Activated naive CD4-positive, alpha-beta T cell treated with anti-CD3 and anti-CD28 coated beads, Interleukin-2, amount 50 U/mL, for 16 hours (primary cell): ENCODE measurements around the gene CREM.
"Not testable (repeated sequence)": the region's sequence is repeated elsewhere in the genome, so short reads cannot be mapped to it uniquely, and the experiment has no call there.

Experiments used
- DNase-seq: peaks from one replicate; pipeline ENCODE4 v3.0.0-alpha.2; 2020

The CREM gene

DNA sequence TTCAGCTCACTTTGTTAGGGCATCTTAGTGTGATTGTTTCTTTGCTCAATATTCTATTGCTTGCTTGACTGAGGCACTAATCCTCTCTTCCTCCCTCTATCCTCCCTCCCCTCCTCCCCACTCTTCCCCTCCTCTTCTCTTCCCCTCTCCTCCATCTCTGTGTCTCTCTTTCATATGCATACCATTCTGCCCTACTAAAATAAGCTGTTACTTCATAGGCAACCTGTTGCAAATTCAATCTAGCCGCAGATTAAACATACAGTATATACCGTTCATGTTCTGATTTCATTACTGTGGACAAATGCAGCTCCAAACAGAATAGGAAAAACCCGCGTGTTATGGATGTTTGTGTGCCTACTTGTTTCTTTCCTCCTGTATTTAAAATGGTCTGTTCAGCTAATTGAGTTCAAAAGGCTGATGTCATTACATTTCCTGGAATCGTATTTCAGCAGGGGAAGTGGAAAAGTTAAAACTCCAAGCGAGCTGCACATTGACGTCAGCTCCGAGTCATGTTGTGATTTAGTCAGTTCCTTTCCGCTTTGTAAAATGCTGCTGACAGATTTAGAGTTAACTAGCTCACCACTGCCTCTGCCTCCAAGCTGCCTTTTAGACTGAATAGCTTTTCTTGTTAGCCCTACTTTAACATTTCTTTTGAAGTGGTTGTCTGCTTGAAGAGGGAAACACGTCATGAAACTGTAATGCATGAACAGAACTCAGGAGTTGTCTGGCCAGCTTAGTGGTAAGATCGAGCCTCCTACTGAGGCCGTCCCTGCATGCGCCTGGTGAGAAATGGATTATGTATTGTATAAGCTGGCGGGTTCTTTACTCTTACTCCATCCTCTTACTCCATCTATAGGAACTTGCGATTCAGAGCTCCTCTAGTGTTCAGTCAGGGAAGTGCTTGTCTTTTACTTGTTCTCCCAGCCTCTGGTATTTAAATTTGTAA is 69.0 kb downstream of the CREM start:
- DNase-seq, result peak; percentile 67

DNA sequence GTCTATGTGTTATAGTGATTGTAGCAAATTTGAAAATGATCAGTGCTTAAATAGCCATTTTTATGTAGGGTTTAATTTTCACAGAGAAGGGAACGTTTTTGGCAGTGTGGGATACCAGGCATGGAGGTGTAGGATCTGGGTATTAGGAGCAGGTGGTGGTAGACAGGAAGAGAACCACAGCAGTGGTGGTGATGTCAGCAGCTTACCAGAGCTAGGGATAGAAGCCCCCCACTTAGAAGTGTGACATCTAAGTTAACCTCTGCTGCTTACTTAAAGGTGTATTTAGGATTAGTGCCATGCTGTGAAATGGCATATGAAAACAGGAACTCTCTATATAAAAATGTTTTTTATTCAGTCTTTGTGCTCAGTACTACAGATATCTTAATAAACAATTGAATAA is 73.8 kb downstream of the CREM start:
- DNase-seq, result no peak

DNA sequence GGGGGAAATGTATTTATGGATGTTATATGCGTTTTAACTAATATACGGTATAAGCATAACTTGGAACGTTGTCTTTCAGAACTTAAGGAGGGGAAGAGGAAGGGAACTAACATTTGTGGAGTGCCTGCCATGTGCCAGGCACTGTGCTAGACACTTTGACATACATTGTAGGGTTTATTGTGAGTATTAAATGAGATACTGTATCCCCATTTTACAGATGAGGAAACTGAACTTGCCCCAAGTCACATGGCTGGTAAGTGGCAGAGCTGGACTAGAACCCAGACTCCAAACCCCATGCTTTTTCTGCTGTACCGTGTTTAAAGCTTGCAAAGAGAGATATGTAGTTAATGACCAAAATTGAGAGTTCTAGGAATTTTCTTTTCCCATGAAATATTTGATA is 74.6 kb downstream of the CREM start:
- DNase-seq, result no peak

DNA sequence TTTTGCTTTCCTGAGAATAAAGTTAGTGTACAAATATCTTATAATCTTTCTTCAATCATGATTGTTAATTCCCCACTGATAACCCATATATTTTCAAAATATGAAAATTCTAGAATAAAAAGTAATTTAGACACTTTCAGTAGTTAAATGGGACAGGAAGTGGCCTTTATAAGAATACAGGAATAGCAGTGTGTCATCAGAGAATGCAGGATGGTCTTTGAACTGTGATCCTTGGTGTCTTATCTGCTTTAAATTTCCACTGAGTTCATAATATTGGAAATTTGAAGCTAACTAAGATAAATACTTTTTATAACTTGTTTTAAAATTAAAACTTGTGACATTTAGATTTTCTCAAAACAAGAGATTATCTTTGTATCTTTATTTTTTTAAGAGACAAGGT is 75.4 kb downstream of the CREM start:
- no peak for DNase-seq

DNA sequence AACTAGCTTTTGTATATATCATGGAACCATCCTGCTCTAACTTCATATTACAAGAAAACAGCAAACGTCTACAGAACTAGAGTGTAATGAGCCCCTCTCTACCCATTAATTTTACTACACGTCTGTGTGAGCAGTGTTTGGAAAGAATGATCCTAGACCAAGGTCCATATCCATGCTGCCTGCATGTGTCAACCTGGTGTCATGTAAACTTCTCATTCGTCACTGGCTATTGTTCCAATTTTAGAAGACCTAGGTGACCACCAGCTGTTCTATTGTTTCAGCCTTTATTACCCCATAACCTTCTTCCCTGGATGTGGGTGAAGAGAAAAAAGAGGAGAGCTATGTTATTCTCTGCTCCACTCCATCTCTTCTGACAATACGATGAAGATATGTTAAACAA is 77.1 kb downstream of the CREM start:
- DNase-seq, result no peak

DNA sequence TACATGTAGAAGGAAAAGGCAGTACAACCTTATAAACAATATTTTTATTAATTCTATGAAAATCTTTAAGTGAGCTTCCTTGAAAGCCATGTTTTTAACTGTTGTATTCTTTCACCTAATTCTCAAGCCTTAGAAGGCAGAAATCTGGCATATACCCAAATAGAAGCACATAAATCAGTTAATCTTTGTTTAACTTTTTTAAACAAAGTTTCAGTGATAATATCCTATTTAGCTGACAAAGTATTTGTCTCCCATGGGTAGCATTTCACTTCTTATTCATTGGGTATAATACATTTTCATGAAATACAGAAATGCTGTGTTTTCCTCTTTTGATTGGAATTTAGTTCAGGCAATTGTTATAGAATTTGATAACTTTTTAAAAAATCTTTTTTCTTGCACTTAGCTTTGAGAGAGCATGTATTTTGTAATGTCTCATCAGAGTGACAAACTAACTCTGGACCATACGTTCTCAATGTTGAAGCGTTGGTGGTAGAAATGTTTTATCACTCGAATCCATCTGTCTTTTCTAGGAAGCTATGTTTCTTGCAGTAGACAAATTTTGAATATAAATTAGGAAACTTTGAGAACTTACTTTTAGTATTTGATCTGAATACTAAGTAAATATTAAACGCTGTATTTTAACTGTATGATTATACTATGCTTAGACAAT is 78.1 kb downstream of the CREM start:
- DNase-seq, result no peak

DNA sequence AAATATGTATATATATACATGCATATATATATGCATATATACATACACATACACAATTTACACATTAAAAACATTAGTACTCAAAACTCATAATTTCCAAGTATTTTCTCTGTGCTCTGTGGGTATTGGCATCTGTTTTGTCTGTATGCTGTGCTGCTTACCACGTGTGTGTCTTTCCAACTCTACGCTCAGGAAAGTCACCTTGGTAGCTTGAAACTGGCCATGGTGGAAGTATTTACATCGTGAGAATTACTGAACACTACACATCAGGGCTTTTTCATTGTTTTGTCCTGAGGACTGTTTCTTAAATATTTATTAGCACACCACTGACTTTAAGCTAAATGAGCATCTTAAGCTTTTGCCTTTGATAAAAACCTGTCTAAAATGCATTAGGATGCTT is 79.6 kb downstream of the CREM start:
- no peak for DNase-seq

DNA sequence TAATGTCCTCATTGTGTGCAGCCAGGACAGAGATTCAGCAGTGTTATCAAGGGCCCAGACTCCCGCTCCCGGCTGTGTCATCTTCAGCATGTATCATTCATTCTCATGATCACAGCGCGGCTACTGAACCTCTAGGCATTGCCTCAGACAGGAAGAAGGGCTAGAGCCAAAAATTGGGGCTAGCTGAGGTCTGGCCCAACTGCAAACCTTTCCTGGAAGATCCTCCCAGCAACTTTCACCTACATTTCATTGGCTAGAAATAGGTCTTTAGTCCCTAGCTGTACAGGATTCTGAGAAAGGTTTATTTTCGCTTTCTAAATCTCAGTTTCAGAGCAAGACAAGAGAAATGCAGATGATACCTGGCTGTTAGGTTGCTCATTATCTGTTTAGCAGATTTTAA is 81.9 kb downstream of the CREM start:
- DNase-seq, result no peak

DNA sequence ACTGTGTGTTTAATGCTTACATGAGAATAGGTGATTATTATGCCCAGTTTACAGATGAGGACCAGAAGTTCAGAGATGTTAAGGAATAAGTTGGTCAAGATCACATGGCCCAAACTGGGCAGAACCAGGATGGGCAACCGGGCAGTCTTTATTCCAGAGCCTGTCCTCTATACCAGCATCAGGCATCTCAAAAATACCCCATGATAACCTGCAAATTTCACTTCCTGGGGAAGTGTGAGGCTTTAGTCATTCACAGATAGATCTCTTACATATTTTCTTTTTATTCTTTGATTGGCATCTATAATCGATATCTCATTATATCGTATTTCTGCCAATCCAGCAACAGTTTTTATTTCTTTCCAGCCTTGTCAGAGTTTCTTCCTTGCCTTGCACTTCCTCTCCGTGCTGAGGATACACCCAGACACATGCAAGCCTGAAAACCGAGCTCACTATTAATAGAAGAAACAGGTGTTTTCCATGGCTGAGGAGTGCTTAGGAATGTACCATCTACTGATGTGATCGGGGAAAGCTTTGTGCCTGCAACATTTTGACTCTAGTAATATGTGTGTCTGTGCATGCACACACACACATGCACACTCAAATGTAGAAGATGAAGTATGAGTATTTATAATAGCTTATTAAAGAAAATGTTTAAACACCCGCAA is 82.4 kb downstream of the CREM start:
- DNase-seq, result no peak

DNA sequence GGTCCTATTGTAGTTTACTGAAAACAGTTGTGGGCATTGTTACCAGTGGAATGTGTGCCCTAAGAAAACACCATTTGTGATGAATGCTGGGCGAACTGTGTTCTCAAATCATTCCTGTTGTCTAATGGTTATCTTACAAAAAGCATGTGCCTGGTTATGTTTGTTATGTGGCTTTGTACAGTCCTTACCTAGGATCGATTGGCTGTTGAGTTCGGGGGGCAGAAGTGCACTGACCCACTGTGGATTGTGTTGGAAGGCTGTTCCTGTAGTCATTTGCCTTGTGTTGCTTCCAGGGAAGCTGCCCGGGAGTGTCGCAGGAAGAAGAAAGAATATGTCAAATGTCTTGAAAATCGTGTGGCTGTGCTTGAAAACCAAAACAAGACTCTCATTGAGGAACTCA is 84.3 kb downstream of the CREM start:
- DNase-seq, result no peak

DNA sequence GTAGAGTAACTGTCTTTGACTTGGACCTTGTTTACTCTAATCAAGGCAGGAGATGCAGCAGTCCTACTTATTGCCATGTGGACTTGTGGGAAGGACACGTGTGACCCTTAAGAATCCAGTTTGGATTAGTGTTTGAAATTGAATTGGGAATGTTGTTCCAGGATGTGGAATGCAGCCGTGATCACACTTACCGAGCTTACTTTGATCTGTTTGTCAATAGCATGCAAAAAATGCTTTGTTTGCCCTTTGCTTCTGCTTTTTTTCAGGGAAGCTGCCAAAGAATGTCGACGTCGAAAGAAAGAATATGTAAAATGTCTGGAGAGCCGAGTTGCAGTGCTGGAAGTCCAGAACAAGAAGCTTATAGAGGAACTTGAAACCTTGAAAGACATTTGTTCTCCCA is 84.7 kb downstream of the CREM start:
- no peak for DNase-seq

DNA sequence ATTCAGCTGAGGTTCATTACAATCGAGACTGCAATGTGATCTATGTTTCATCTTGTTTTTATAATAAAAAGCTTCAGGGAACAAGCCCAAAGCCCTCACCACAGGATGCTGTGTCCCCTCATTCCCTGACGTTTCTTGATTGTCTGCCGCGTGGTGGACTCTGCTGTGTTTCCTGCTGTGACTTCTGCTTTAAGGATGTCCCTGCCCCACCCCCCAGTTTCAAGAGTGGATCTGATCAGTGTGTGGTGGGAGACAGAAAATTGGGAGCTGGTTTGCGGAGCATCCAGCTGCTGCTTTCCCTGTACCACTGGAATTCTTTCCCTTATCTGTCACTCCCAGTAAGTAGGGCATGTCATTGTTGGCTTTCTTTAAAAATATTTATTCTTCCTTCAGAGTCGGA is 86.2 kb downstream of the CREM start:
- no peak for DNase-seq

DNA sequence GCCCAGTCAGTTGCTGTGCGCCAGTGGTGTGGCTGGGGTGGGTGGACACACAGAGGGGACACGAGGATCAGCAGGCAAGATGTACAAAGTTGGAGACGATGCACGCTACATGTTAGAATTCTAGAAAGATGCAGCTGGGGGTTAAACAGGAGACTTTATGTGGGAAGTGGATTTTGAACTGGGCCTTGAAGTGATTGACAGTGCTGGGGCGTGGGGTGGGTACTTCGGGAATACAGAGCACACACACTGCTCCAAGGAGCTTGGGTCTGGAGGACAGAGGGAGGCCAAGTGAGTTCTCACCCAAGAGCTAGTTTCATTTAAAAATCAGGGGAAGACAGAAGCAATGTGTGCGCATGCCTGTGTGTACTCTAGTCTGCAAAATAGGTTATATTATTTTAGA is 87.1 kb downstream of the CREM start:
- DNase-seq, result no peak

DNA sequence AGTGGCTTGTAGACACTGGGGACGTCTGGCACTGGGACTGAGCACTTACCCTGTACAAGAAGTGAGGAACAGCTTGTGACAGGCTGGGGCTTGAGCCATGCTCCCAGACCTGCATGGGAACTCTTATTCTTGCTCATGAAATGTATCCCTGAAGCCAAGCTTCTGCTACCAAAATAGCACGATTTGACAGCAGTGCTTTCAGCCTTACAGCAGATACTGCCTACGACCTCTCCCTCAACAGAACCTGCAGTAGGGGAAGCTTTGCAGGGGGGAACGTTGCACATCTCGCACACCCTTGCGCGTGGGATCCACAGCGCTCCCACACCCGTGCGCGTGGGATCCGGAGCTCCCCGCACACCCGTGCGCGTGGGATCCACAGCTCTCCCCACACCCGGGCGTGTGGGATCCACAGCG is 88.0 kb downstream of the CREM start:
- no peak for DNase-seq

DNA sequence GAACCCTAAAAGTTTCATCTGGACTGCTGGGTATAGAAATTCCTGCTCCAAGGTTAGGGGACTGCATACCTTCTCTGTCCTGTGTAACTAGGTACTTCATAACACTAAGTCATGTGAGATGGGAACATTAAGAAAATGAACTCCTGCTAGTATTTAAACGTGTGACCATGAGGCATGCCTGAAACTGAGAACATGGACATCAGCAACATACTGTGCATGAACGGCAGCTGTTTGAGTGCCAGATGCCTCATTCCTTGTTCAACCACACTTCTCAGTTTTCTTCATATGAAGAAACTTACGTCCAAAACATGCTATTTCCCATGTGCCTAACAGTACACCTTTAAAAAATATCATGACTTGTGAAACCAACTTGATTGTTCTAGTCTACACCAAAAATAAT is 88.5 kb downstream of the CREM start:
- no peak for DNase-seq

DNA sequence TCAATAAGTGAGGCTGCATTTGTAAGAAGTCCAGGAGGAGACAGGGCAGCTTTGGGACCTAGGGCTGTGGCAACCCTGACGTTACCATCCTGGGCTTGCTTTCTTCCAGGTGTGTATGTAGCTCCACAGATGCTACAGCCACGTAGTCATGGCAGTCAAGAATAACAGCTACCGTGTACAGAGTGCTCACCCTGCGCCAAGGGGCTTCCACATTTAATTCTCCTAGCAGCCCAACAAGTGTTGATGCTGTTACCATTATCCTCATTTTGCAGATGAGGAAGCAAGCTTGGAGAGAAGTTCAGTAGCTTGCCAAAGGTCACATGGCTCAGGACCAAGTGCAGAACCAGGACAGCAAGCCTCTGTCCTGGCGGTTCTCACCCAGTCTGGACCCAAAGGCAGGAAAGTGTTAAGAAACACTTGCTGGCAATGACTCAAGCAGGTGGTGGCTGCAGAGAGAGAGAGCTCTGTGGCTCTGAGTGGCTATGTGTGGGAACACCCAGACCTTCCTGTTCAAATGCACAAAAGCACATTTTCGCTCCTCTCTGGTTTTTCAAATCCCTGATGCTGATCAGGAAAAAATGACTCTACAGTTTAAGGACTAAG is 89.8 kb downstream of the CREM start:
- DNase-seq, result no peak

DNA sequence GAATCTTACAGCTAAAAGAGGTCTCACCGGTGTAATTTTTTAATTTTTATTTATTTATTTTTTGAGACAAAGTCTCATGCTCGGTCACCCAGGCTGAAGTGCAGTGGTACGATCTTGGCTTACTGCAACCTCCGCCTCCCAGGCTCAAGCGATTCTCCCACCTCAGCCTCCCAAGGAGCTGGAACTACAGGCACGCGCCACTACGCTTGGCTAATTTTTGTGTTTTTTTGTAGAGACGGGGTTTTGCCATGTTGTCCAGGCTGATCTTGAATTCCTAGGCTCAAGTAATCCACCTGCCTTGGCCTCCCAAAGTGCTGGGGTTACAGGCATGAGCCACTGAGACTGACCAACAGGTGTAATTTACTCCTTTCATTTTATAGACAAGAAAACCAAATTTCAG is 90.3 kb downstream of the CREM start:
- DNase-seq, result not testable (repeated sequence)

DNA sequence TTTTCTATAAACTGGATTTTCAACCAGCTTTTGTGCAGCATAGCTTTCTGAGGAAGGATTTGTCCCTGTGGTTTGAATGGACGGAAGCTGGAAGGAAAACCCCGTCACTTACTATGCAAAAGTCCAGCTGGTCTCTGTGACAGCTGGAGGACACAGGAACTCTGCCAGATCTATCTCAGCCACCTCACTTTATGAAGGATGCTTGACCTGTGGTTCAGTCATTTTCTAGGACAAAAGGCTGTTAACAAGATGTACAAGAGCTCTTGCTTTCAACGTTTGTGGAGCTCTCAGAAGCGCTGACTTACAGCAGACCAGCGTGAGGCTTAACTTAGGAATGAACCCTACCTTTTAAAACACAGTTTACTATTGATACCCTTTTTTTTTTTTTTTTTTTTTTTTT is 90.8 kb downstream of the CREM start:
- no peak for DNase-seq

DNA sequence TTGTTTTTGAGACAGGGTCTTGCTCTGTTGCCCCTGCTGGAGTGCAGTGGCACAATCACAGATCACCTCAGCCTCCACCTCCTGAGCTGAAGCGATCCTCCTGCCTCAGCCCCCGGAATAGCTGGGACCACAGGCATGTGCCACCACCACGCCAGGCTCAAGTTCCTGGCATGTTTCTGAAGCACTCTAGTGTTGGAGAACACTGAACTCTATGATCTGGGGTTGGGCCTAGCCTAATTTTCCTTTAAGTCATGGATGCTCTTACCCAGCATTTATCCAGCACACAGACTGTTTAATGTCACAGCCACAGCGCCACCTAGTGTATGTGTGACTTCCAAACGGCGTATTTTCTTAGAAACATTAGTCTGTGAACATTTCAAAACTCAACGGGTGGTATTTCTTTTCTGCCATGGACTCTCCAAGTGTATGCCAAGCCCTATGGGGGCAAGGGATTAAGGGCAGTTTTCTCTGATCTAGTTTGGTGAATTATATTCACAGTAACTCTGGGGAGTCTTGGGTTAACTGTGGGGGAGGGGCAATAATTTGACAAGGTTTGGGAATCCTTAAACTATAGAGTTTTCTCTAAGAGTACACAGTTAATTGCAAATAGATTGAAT is 91.8 kb downstream of the CREM start:
- peak; percentile 82 for DNase-seq

DNA sequence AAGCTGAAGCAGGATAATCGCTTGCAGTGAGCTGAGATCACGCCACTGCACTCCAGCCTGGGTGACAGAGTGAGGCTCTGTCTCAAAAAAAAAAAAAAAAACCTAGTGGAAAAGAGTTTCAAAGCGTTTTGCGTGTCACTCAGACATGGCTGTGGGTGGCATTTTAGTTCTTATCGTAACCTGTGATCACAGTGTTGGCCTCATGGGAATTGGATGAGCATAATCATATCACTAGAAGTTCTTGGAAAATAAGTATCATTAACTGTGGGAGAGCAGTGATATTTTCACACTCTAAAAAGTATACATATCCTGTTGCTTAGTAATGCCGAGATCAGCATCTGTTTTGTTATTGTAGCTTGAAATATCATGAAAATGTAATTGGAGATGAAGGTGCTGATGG is 92.6 kb downstream of the CREM start:
- DNase-seq, result peak; percentile 27

DNA sequence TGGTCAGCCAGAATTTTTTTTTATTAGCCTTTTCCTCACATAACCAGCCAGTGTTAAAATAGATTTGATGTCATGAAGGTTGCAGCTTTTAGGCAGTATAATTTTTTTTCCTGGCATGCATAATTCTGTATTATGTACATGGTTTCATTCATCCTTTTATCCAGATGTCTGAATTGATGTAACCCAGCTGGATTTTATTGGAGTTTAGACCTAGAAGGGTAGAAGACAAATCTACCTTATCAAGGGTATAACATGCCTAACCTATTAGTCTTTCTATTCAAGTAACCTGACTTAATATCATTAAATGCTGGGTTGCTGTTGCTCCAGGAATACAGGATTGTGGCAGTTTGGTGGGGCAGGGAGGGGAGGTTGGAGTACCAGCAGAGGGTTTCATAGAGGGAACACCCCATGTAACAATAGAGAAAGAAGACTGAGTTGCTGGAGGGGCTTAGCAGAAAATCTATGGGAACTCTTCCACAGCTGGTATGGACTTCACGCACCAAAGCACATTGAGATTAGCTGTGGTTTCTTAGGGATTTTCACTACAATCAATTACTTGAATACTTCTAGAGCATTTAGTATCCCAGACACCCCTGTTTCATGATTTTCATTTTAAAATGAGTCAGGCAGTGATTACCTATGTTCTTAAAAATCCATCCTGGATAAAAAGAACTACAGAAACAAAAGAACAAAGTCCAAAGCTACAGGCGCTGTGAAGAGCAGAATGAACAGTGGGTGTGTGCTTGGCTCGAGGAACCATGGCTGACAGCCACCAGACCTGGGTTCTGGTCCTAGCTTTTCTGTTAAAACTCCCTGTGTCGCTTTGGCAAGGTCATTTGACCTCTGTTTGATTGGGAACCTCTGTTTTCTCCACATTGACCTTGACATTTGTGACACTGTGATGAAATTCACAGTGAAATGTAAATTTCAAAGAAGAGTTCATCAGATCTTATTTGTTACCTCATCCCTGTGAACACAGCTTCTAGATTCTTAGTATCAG is 93.5 kb downstream of the CREM start:
- no peak for DNase-seq

DNA sequence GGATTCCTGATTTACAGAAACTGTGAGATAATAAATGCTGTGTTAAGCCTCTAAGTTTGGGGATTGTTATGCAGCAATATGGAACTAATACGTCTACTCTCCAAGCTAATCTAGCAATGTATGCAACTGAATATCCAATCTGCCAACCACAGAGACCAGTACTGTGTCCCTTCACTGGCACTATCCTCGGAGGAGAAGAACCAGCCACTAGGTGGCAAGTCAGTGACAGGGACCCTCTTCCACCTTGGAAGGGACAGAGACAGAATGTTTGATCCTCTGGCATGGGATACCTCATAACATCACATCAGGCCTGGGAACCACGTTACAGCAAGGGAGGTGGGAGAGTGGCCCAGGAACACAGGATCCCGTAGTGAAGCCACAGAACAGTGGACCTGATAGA is 96.4 kb downstream of the CREM start:
- DNase-seq, result no peak
